HG03439 (cell line): Measurements from ENCODE around the gene PPP1R12B.
"Not testable (repeated sequence)": the region's sequence is repeated elsewhere in the genome, so short reads cannot be mapped to it uniquely, and the experiment has no call there.

ENCODE experiments used
- ATAC-seq: cut with Tn5 transposase; IDR thresholded peaks from one replicate; pipeline ENCODE4 v1.9.1; 2021; ENCODE audit warnings: mild to moderate bottlenecking, moderate library complexity; ENCODE audit not compliant: unreplicated experiment

Gene PPP1R12B

GRCh38 chr1:202473266-202474045 is 125.0 kb downstream of the PPP1R12B start:
- not testable (repeated sequence) for ATAC-seq

GRCh38 chr1:202479661-202480060 is 131.2 kb downstream of the PPP1R12B start:
- ATAC-seq = not testable (repeated sequence)

- ATAC-seq = not testable (repeated sequence)
These were observed 132.1 kb downstream of the PPP1R12B start for GRCh38 chr1:202480640-202481039.

GRCh38 chr1:202483362-202483761 is 134.9 kb downstream of the PPP1R12B start:
- not testable (repeated sequence) for ATAC-seq

GRCh38 chr1:202484032-202484431 is 135.5 kb downstream of the PPP1R12B start:
- ATAC-seq = not testable (repeated sequence)

- ATAC-seq = not testable (repeated sequence)
These were observed 136.3 kb downstream of the PPP1R12B start for GRCh38 chr1:202484820-202485219.

GRCh38 chr1:202488178-202488649 is 139.7 kb downstream of the PPP1R12B start:
- peak; percentile 67 for ATAC-seq

- not testable (repeated sequence) for ATAC-seq
These were observed 140.6 kb downstream of the PPP1R12B start for GRCh38 chr1:202489101-202489500.

- not testable (repeated sequence) for ATAC-seq
These were observed 144.6 kb downstream of the PPP1R12B start for GRCh38 chr1:202493112-202493511.

GRCh38 chr1:202498542-202498941 is 150.0 kb downstream of the PPP1R12B start:
- ATAC-seq = no peak

GRCh38 chr1:202499997-202500396 is 151.5 kb downstream of the PPP1R12B start:
- not testable (repeated sequence) for ATAC-seq

GRCh38 chr1:202501281-202501680 is 152.8 kb downstream of the PPP1R12B start:
- ATAC-seq = no peak

- ATAC-seq = no peak
These were observed 156.9 kb downstream of the PPP1R12B start for GRCh38 chr1:202505356-202505755.

- not testable (repeated sequence) for ATAC-seq
These were observed 157.5 kb downstream of the PPP1R12B start for GRCh38 chr1:202505880-202506575.

GRCh38 chr1:202508863-202509262 is 160.4 kb downstream of the PPP1R12B start:
- ATAC-seq = not testable (repeated sequence)

GRCh38 chr1:202513875-202514274 is 165.4 kb downstream of the PPP1R12B start:
- peak; percentile 68 for ATAC-seq

GRCh38 chr1:202516434-202516877 is 168.0 kb downstream of the PPP1R12B start:
- no peak for ATAC-seq

GRCh38 chr1:202517146-202517545 is 168.6 kb downstream of the PPP1R12B start:
- not testable (repeated sequence) for ATAC-seq

- not testable (repeated sequence) for ATAC-seq
These were observed 169.7 kb downstream of the PPP1R12B start for GRCh38 chr1:202518180-202518579.

GRCh38 chr1:202518905-202519304 is 170.4 kb downstream of the PPP1R12B start:
- not testable (repeated sequence) for ATAC-seq

- not testable (repeated sequence) for ATAC-seq
These were observed 171.8 kb downstream of the PPP1R12B start for GRCh38 chr1:202520129-202520856.
